ENCODE measurements around the gene KIF26B.

The KIF26B gene

GRCh38 chr1:245215071-245215470, 60.3 kb downstream of the KIF26B start:
- no peak for TF ChIP-seq CTCF (IDR thresholded peaks at IDR 0.05; ENCODE audit: low read depth, low read length)

GRCh38 chr1:245216366-245217115, 61.8 kb downstream of the KIF26B start:
- H3K36me3 ChIP-seq = no peaks in the 10 kb centered on the region
- no peak for DNase-seq
- no peaks in the 10 kb centered on the region for H3K27me3 ChIP-seq
- TF ChIP-seq CTCF (IDR thresholded peaks at IDR 0.05; ENCODE audit: low read depth, low read length) = no peak
- no peak overlapping the region for H3K4me3 ChIP-seq (ENCODE audit: low read depth, low read length)
- H3K4me1 ChIP-seq = peaks cover 2% of the 10 kb centered on the region; the same call in 1 of the 2 replicates
- H3K9me3 ChIP-seq = no peaks in the 10 kb centered on the region

More at GRCh38 chr1:245215071-245215470, 60.3 kb downstream of the KIF26B start:
- Histone ChIP-seq H3K27me3 (no peaks in the 10 kb centered on the region), H3K4me1 (peaks cover 12% of the 10 kb centered on the region), H3K4me3 (ENCODE audit: low read depth, low read length) (no peak overlapping the region), H3K9me3 (no peaks in the 10 kb centered on the region), H3K36me3 (no peaks in the 10 kb centered on the region)
- no peak for DNase-seq

GRCh38 chr1:245217853-245218608, 63.2 kb downstream of the KIF26B start:
- H3K27me3 ChIP-seq = no peaks in the 10 kb centered on the region
- no peaks in the 10 kb centered on the region for H3K9me3 ChIP-seq
- H3K4me1 ChIP-seq = peaks cover 2% of the 10 kb centered on the region; the same call in 1 of the 2 replicates
- no peak for TF ChIP-seq CTCF (IDR thresholded peaks at IDR 0.05; ENCODE audit: low read depth, low read length)
- no peak overlapping the region for H3K4me3 ChIP-seq (ENCODE audit: low read depth, low read length)
- no peak for DNase-seq
- H3K36me3 ChIP-seq = no peaks in the 10 kb centered on the region

GRCh38 chr1:245220381-245220985, 65.7 kb downstream of the KIF26B start:
- Histone ChIP-seq H3K36me3 (no peaks in the 10 kb centered on the region), H3K9me3 (no peaks in the 10 kb centered on the region), H3K4me1 (no peaks in the 10 kb centered on the region; the same call in 1 of the 2 replicates), H3K27me3 (no peaks in the 10 kb centered on the region), H3K4me3 (ENCODE audit: low read depth, low read length) (no peak overlapping the region)
- TF ChIP-seq CTCF (IDR thresholded peaks at IDR 0.05; ENCODE audit: low read depth, low read length) = no peak
- DNase-seq = no peak

- Histone ChIP-seq H3K4me1 (no peaks in the 10 kb centered on the region; the same call in 1 of the 2 replicates), H3K9me3 (no peaks in the 10 kb centered on the region), H3K27me3 (no peaks in the 10 kb centered on the region), H3K36me3 (peaks cover under 1% of the 10 kb centered on the region; the same call in 1 of the 2 replicates), H3K4me3 (ENCODE audit: low read depth, low read length) (no peak overlapping the region)
- no peak for TF ChIP-seq CTCF (IDR thresholded peaks at IDR 0.05; ENCODE audit: low read depth, low read length)
- DNase-seq = no peak
Measured at GRCh38 chr1:245221805-245222204, 67.0 kb downstream of the KIF26B start.
